A673 (cell line): ENCODE data around the gene NAPSA. TPM values are rescaled to one million over a fixed set of nuclear protein-coding genes. Genes with fewer than 3 reads are reported as not detected.
"Not testable (repeated sequence)": the region's sequence is repeated elsewhere in the genome, so short reads cannot be mapped to it uniquely, and the experiment has no call there.

Experiments
- BruUV-seq: library from RNA; stranded (reverse); fragments of 400-500 nt; replicated peaks from 2 replicates; lab custom pipeline; 2021; lab: Mats Ljungman, UMichigan
- CTCF ChIA-PET: fragments of 300-600 bp; sonication (Branson Sonifier 250); formaldehyde crosslinking; loops from one replicate; lab custom pipeline; 2022; ENCODE audit warnings: antibody characterized with exemption; lab: Charles Lee
- POLR2A ChIA-PET: fragments of 300-600 bp; sonication (Branson Sonifier 250); formaldehyde crosslinking; loops from one replicate; lab custom pipeline; 2022; ENCODE audit warnings: antibody characterized with exemption; ENCODE audit not compliant: low non-redundant PET; lab: Charles Lee
- DNase-seq: peaks from one replicate; pipeline ENCODE4 v3.0.0-alpha.2; 2015; ENCODE audit warnings: low spot score
- H3K27ac ChIP-seq: fragments of 200-600 bp; sonication (generic); 2 replicates; pipeline ENCODE4 v1.5.1; 2016; ENCODE audit warnings: mixed run types, low read depth, mild to moderate bottlenecking, mixed read lengths, antibody characterized with exemption, low read length; ENCODE audit not compliant: poor library complexity, severe bottlenecking
- H3K27me3 ChIP-seq: fragments of 200-600 bp; sonication (generic); replicated peaks from 2 replicates; pipeline ENCODE4 v1.6.1; 2017; ENCODE audit warnings: mixed run types, low read depth, mild to moderate bottlenecking, mixed read lengths, antibody characterized with exemption, low read length; ENCODE audit not compliant: insufficient read depth, poor library complexity
- H3K36me3 ChIP-seq: fragments of 200-600 bp; sonication (generic); 2 replicates; pipeline ENCODE4 v1.6.1; 2016; ENCODE audit warnings: mixed run types, mild to moderate bottlenecking, mixed read lengths, antibody characterized with exemption, low read length; ENCODE audit not compliant: insufficient read depth, poor library complexity, severe bottlenecking
- H3K4me1 ChIP-seq: fragments of 200-600 bp; sonication (generic); 2 replicates; pipeline ENCODE4 v1.6.1; 2017; ENCODE audit warnings: mixed run types, mild to moderate bottlenecking, mixed read lengths, antibody characterized with exemption, low read length; ENCODE audit not compliant: insufficient read depth, poor library complexity, severe bottlenecking
- H3K4me3 ChIP-seq: fragments of 200-600 bp; sonication (generic); 2 replicates; pipeline ENCODE4 v1.5.1; 2016; ENCODE audit warnings: low read depth, mixed run types, mild to moderate bottlenecking, mixed read lengths, low read length; ENCODE audit not compliant: poor library complexity, severe bottlenecking
- H3K9me3 ChIP-seq: fragments of 200-600 bp; sonication (generic); 2 replicates; pipeline ENCODE4 v1.6.1; 2016; ENCODE audit warnings: mixed run types, low read depth, mild to moderate bottlenecking, mixed read lengths, antibody characterized with exemption, low read length; ENCODE audit not compliant: poor library complexity, severe bottlenecking
- EZH2 ChIP-seq: fragments of 200-600 bp; sonication (generic); IDR thresholded peaks from 2 replicates; pipeline ENCODE4 v1.6.1; 2017; ENCODE audit warnings: borderline replicate concordance, low read depth, mild to moderate bottlenecking, mixed read lengths, antibody characterized with exemption, low read length; ENCODE audit not compliant: poor library complexity, severe bottlenecking
- intact Hi-C: fragments of 100-400 bp; cut with micrococcal nuclease; formaldehyde crosslinking; loops from one replicate; pipeline ENCODE4 v1.10.0; 2022; ENCODE audit not compliant: unreplicated experiment
- total RNA-seq: library from RNA; stranded (reverse); gene quantifications from 2 replicates; pipeline ENCODE4 v1.2.3, GENCODE V29; 2021
- TF ChIP-seq, protein P1 (sequence below): fragments of 300-800, 200-600 bp; sonication (generic); conservative IDR thresholded peaks from 2 replicates; pipeline ENCODE4 v1.5.1; 2017; ENCODE audit warnings: low read depth, mild to moderate bottlenecking, antibody characterized with exemption, low read length, moderate library complexity, mixed read lengths

Gene NAPSA
- total RNA-seq, 1 experiment from 2014 or later: 0.47 TPM

- BruUV-seq: no TSS peak
- no peaks in the 10 kb centered on the region for H3K27me3 ChIP-seq
- no peak overlapping the region for H3K4me3 ChIP-seq
- ChIA-PET CTCF (no interaction called here), POLR2A (interaction anchor here (0.6 kb wide), 1 partner anchor 430 kb away, joined by 9 read pairs; no protein-coding TSS in a partner anchor)
- H3K27ac ChIP-seq: no peak overlapping the region
- DNase-seq: no peak
- H3K4me1 ChIP-seq: no peaks in the 10 kb centered on the region
- no peaks in the 10 kb centered on the region for H3K9me3 ChIP-seq
- intact Hi-C loops: loop anchor here (10.0 kb wide), 1 partner anchor 573 kb away; no protein-coding TSS in a partner anchor
- TF ChIP-seq, protein P1, sequence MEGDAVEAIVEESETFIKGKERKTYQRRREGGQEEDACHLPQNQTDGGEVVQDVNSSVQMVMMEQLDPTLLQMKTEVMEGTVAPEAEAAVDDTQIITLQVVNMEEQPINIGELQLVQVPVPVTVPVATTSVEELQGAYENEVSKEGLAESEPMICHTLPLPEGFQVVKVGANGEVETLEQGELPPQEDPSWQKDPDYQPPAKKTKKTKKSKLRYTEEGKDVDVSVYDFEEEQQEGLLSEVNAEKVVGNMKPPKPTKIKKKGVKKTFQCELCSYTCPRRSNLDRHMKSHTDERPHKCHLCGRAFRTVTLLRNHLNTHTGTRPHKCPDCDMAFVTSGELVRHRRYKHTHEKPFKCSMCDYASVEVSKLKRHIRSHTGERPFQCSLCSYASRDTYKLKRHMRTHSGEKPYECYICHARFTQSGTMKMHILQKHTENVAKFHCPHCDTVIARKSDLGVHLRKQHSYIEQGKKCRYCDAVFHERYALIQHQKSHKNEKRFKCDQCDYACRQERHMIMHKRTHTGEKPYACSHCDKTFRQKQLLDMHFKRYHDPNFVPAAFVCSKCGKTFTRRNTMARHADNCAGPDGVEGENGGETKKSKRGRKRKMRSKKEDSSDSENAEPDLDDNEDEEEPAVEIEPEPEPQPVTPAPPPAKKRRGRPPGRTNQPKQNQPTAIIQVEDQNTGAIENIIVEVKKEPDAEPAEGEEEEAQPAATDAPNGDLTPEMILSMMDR: no peak
- TF ChIP-seq EZH2: no peak
- H3K36me3 ChIP-seq: no peaks in the 10 kb centered on the region
Measured at GRCh38 chr19:50352242-50352641, 13.2 kb downstream of the NAPSA start.

DNA sequence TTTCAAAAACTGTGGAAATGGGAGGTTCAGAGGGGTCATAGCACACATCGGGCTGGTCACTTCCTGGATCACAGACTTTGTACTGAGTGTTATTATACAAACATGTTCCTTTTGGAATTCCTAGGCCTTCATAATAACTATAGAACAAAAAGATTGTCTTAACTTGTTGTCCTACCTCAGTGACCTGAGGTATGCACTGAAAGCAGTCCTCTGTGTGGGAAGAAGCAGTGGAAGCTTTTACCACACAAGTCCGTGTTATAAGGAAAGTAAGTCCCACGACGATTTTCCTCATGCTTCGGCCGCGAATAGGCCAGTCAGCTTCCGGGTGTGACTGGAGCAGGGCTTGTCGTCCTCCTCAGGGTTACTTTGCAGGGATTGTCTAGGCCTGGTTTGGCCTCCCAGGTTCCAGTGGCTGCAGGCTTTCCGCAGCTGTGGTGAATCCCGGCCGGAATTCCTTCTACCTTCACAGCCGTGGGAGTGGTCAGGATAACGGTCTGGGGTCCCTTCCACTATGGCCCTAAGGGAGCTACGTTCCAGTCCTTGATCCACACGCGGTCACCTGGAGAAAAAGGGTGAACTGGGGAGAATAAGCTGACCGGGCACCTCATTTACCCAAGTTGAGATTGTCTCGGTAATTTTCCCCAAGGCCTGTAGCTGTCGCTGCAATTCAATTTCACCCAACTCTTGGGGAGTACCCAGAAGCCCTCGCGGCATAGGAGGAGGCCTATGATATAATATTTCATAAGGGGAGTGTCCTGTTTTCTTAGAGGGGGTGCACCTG lies 16.0 kb downstream of the NAPSA start:
- H3K27me3 ChIP-seq: no peaks in the 10 kb centered on the region
- no peaks in the 10 kb centered on the region for H3K36me3 ChIP-seq
- no peak for TF ChIP-seq EZH2
- TF ChIP-seq, protein P1: no peak
- H3K9me3 ChIP-seq: no peaks in the 10 kb centered on the region
- intact Hi-C loops: loop anchor here (10.0 kb wide), 1 partner anchor 575 kb away; no protein-coding TSS in a partner anchor
- CTCF ChIA-PET: no interaction called here
- no TSS peak for BruUV-seq
- no peak overlapping the region for H3K27ac ChIP-seq
- H3K4me1 ChIP-seq: no peaks in the 10 kb centered on the region
- no peak overlapping the region for H3K4me3 ChIP-seq
- no peak for DNase-seq
- POLR2A ChIA-PET: no interaction called here

GRCh38 chr19:50347089-50347581 lies 18.3 kb downstream of the NAPSA start:
- H3K4me3 ChIP-seq, BruUV-seq, POLR2A ChIA-PET, H3K4me1 ChIP-seq, DNase-seq, intact Hi-C loops, H3K36me3 ChIP-seq, H3K27me3 ChIP-seq, H3K27ac ChIP-seq, H3K9me3 ChIP-seq, CTCF ChIA-PET: not testable (repeated sequence)
